ENCODE measurements around the gene PTF1A. TPM values are rescaled to one million over a fixed set of nuclear protein-coding genes. Genes with fewer than 3 reads are reported as not detected.
A peak's percentile ranks its signal among the peaks of the same experiment; 100 is the strongest.

PTF1A gene
- total and polyA plus RNA-seq, 8 donors: 16.8 to 70.8 (median 45.4) TPM

DNA sequence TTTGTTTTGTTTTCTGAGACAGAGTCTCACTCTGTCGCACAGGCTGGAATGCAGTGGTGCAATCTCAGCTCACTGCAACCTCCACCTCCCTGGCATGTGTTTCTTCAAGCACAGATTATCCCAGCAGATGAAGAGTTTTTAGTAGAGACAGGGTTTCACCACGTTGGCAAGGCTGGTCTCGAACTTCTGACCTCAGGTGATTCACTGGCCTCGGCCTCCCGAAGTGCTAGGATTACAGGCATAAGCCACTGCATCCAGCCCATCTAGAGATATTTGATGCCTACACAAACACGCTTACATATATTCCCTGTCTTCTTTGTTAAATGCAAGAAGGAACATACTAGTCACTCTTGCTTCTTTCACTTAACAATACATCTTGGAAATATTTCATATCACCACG lies 5.9 kb upstream of the PTF1A start:
- no peak overlapping the region for H3K4me3 ChIP-seq
- H3K4me1 ChIP-seq: peaks cover 5 to 25% (median 17%) of the 10 kb centered on the region in 3 donors
- DNase-seq (no peak), ATAC-seq (peak in 1 of 4 donors; percentile 2), FAIRE-seq (no peak)
- H3K27me3 ChIP-seq: no peaks in the 10 kb centered on the region
- intact Hi-C loops (cut with DNase I): no loop called here
- peak overlapping the region; percentile 39 to 95 (median 68) for H3K27ac ChIP-seq
- 21 to 26% methylated on average over 7 of the region's 7 CpGs for WGBS, 2 donors
- no peaks in the 10 kb centered on the region for H3K36me3 ChIP-seq
- H3K9me3 ChIP-seq: no peaks in the 10 kb centered on the region
- TF ChIP-seq, protein P1, sequence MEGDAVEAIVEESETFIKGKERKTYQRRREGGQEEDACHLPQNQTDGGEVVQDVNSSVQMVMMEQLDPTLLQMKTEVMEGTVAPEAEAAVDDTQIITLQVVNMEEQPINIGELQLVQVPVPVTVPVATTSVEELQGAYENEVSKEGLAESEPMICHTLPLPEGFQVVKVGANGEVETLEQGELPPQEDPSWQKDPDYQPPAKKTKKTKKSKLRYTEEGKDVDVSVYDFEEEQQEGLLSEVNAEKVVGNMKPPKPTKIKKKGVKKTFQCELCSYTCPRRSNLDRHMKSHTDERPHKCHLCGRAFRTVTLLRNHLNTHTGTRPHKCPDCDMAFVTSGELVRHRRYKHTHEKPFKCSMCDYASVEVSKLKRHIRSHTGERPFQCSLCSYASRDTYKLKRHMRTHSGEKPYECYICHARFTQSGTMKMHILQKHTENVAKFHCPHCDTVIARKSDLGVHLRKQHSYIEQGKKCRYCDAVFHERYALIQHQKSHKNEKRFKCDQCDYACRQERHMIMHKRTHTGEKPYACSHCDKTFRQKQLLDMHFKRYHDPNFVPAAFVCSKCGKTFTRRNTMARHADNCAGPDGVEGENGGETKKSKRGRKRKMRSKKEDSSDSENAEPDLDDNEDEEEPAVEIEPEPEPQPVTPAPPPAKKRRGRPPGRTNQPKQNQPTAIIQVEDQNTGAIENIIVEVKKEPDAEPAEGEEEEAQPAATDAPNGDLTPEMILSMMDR (IDR thresholded peaks at IDR 0.05): no peak

DNA sequence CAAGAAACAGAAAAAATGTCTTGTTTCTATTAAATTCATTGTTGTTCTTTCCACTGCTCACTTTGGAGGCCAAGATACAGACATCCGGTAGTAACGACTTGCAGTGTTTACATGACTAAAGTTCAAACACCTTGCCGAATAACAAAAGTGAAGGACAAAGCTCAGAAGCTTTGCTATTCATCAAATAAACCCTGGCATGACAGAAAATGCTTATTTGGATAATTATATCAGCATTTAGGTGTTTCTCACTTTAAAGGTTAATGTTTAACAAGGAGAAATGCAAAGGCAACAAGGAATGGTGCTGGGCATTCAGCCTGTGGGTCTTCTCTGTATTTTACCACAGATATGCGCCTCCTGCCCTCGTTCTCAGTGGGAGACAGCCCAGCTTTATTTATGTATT lies 5.4 kb upstream of the PTF1A start:
- H3K4me3 ChIP-seq: no peak overlapping the region
- H3K27ac ChIP-seq: peak overlapping the region; percentile 39 to 95 (median 68)
- FAIRE-seq (no peak), ATAC-seq (peak; percentile 68 to 80 (median 74)), DNase-seq (peak in 1 of 6 donors; percentile 48)
- H3K36me3 ChIP-seq: no peaks in the 10 kb centered on the region
- TF ChIP-seq, protein P1 (IDR thresholded peaks at IDR 0.05): no peak
- no peaks in the 10 kb centered on the region for H3K9me3 ChIP-seq
- WGBS, 2 donors: 3 to 8% methylated on average over 5 of the region's 5 CpGs
- H3K4me1 ChIP-seq: peaks cover 5 to 23% (median 17%) of the 10 kb centered on the region in 3 donors
- intact Hi-C loops (cut with DNase I): no loop called here
- no peaks in the 10 kb centered on the region for H3K27me3 ChIP-seq

GRCh38 chr10:23187155-23187554 lies 5.0 kb upstream of the PTF1A start:
- no peaks in the 10 kb centered on the region for H3K27me3 ChIP-seq
- TF ChIP-seq, protein P1 (IDR thresholded peaks at IDR 0.05): no peak
- peak overlapping the region; percentile 31 to 95 (median 68) for H3K27ac ChIP-seq
- no peaks in the 10 kb centered on the region for H3K36me3 ChIP-seq
- DNase-seq (no peak), FAIRE-seq (no peak), ATAC-seq (peak in 2 of 4 donors; percentile 0 to 1)
- no peaks in the 10 kb centered on the region for H3K9me3 ChIP-seq
- H3K4me1 ChIP-seq: peaks cover 5 to 18% (median 17%) of the 10 kb centered on the region in 3 donors
- intact Hi-C loops (cut with DNase I): no loop called here
- no peak overlapping the region for H3K4me3 ChIP-seq
- WGBS, 2 donors: 43 to 45% methylated on average over 1 of the region's 1 CpG

DNA sequence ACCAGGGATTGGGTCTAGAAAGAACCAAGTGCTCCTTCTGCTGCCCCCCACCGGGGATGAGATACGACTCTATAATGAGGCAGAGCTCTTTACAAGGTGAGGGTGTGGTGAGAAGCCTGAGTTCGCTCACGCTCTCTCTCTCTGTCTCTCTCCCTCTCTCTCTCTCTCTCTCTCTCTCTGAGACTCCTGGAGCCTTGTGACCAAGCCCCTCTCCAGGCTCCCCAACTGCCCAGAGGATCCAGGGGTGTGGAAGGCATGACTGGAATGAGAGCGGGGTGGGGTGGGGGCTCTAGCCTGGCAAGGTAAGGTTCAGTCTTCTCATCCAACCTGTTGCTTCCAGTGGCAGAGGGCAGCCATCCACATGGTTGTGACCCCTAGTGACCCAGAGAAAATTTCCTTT lies 3.1 kb upstream of the PTF1A start:
- Histone ChIP-seq H3K27me3 (no peaks in the 10 kb centered on the region), H3K36me3 (no peaks in the 10 kb centered on the region), H3K4me3 (peak overlapping the region in 2 of 4 donors; percentile 18 to 67), H3K4me1 (peaks cover 5 to 17% (median 13%) of the 10 kb centered on the region in 3 donors), H3K9me3 (no peaks in the 10 kb centered on the region), H3K27ac (peak overlapping the region in 2 of 4 donors; percentile 88 to 95)
- DNase-seq (no peak), ATAC-seq (no peak), FAIRE-seq (no peak)
- intact Hi-C loops (cut with DNase I): no loop called here
- TF ChIP-seq, protein P1 (IDR thresholded peaks at IDR 0.05): no peak
- WGBS, 2 donors: 24 to 32% methylated on average over 5 of the region's 5 CpGs
